Activated CD4-positive, alpha-beta T cell treated with anti-CD3 and anti-CD28 coated beads for 48 hours (primary cell): ENCODE measurements around the gene LOX.

Experiments used
- DNase-seq: peaks from one replicate; pipeline ENCODE4 v3.0.0-alpha.2; 2020

Gene LOX

GRCh38 chr5:122078116-122079110 lies at the start of gene LOX:
Gene LOX, minus strand, starts transcription at chr5:122078259. Its CDS starts 274 bp downstream, at chr5:122077985.
- DNase-seq, result peak; percentile 13

GRCh38 chr5:122126756-122127321 lies 48.8 kb upstream of the LOX start:
- DNase-seq, result no peak

- no peak for DNase-seq
These were observed 48.2 kb upstream of the LOX start for GRCh38 chr5:122126177-122126755.

GRCh38 chr5:122124766-122125165 lies 46.7 kb upstream of the LOX start:
- DNase-seq, result no peak

- peak; percentile 38 for DNase-seq
These were observed 43.7 kb upstream of the LOX start for GRCh38 chr5:122121479-122122465.

GRCh38 chr5:122120957-122121356 lies 42.9 kb upstream of the LOX start:
- DNase-seq, result no peak

GRCh38 chr5:122120493-122120892 lies 42.4 kb upstream of the LOX start:
- no peak for DNase-seq

- DNase-seq, result no peak
These were observed 41.1 kb upstream of the LOX start for GRCh38 chr5:122119205-122119604.

- DNase-seq, result no peak
These were observed 40.4 kb upstream of the LOX start for GRCh38 chr5:122118356-122118948.

GRCh38 chr5:122114501-122114900 lies 36.4 kb upstream of the LOX start:
- no peak for DNase-seq

GRCh38 chr5:122112733-122113558 lies 34.9 kb upstream of the LOX start:
- no peak for DNase-seq

- no peak for DNase-seq
These were observed 34.0 kb upstream of the LOX start for GRCh38 chr5:122112063-122112462.

- DNase-seq, result no peak
These were observed 33.4 kb upstream of the LOX start for GRCh38 chr5:122111460-122111859.

GRCh38 chr5:122110987-122111386 lies 32.9 kb upstream of the LOX start:
- no peak for DNase-seq

- no peak for DNase-seq
These were observed 29.0 kb upstream of the LOX start for GRCh38 chr5:122107016-122107415.

- no peak for DNase-seq
These were observed 27.9 kb upstream of the LOX start for GRCh38 chr5:122105909-122106308.

- DNase-seq, result no peak
These were observed 24.8 kb upstream of the LOX start for GRCh38 chr5:122102825-122103224.

- no peak for DNase-seq
These were observed 23.7 kb upstream of the LOX start for GRCh38 chr5:122101636-122102285.

- DNase-seq, result no peak
These were observed 21.2 kb upstream of the LOX start for GRCh38 chr5:122099060-122099790.

- DNase-seq, result no peak
These were observed 19.3 kb upstream of the LOX start for GRCh38 chr5:122097391-122097790.
